Measurements from ENCODE around the gene PLA2G6. TPM values are rescaled to one million over a fixed set of nuclear protein-coding genes. Genes with fewer than 3 reads are reported as not detected.
A peak's percentile ranks its signal among the peaks of the same experiment; 100 is the strongest.
"Not testable (repeated sequence)": the region's sequence is repeated elsewhere in the genome, so short reads cannot be mapped to it uniquely, and the experiment has no call there.

The PLA2G6 gene
- total RNA-seq, 1 donor from 2014 or later = 54.1 TPM

GRCh38 chr22:38137876-38138687 is 43.5 kb downstream of the PLA2G6 start:
- DNase-seq (ENCODE audit: low spot score) = no peak

GRCh38 chr22:38136607-38137006 is 45.0 kb downstream of the PLA2G6 start:
- DNase-seq (ENCODE audit: low spot score) = no peak

- no peak for DNase-seq (ENCODE audit: low spot score)
Observed at GRCh38 chr22:38135133-38135706, 46.4 kb downstream of the PLA2G6 start.

DNA sequence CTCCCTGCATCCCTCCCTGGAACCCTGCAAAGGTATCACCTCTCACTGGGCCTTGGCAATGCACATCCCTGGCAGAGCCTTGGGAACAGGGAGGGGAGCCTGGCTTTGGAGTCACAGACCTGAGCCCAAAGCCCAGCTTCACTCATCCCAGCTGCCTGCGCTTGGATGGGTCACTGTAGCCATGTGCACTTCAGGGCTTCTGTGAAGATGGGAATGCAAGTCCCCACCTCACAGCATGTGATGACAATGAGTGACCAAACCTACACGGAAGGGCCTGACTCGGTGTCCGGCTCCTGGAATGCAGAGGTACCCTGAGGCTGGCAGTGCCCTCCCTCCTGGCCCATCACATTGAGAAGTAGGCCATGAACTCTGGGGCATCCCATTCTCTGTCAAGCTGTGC is 48.3 kb downstream of the PLA2G6 start:
- peak; percentile 80 for DNase-seq (ENCODE audit: low spot score)

DNA sequence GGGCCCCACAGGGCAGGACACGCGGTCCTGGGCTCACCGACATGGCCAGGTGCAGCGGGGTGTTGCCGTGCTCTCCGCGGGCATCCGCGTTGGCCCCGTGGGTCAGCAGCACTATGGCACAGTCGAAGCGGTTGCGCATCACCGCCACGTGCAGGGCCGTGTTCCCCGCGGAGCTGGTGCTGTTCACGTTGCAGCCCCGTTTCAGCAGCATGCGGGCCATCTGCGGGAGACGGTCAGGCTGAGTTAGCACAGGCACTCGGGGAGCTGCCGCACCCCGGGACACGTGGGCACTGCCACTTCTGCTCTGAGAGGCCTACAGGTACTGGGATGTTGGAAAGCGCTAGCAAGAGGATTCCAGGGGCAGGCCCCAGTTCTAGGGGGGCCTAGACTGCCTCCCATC is 48.8 kb downstream of the PLA2G6 start:
- peak; percentile 87 for DNase-seq (ENCODE audit: low spot score)

DNA sequence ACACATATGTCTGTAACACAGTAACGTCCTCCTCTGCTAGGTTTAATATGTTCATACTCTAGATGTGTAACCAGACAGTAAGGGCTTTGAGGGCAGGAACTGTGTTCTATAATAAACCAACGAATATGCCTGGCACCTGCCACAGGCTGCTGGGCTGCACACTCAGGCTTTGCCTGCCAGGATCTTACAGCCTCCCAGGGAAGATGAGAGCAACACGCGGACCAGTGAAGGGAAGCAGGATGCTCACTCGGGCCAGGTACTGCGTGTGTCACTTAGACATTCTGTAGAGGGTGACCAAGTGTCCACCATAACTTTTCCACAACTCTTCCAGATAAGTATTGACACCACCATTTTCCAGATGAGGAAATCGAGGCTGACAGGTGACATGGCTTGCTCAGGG is 49.5 kb downstream of the PLA2G6 start:
- DNase-seq (ENCODE audit: low spot score) = peak; percentile 81

DNA sequence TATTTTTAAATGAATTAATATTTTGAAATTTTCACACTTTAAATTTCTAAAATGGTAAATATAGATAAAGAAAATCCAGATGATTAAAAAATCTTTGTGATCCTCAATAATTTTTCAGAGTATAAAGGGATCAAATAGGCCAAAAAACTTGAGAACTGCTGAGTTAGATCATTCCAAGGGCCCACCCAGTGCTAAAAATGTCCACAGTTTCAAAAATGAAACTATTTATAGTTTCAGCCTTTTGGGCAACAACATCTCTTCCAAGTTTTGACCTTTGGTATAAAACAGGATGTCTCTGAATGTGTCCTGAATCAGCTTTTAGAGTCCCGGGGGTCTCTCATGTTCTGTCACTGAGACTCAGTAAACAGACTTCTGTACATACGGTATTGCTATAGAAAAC is 50.2 kb downstream of the PLA2G6 start:
- no peak for DNase-seq (ENCODE audit: low spot score)

- no peak for DNase-seq (ENCODE audit: low spot score)
Observed at GRCh38 chr22:38129856-38130255, 51.8 kb downstream of the PLA2G6 start.

DNA sequence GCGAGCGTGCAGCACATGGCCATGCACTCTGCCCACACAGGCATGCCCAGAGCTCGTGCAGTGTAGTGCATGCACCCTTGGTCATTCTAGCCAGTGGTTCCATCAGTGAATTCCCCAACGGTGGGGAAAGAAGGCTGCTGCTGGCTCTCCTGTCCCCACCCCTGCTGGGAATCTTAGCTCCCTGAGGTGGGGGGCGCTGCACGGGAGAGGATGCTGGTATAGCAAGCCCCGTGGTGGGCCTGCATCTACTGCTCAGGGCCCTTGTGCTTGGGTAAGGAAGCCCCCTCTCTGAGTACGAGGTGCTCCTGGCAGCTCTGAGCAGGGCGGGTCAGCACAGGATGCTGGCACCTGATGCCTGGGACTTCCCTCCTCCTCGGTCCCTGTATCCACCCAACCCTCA is 52.6 kb downstream of the PLA2G6 start:
- DNase-seq (ENCODE audit: low spot score) = no peak

DNA sequence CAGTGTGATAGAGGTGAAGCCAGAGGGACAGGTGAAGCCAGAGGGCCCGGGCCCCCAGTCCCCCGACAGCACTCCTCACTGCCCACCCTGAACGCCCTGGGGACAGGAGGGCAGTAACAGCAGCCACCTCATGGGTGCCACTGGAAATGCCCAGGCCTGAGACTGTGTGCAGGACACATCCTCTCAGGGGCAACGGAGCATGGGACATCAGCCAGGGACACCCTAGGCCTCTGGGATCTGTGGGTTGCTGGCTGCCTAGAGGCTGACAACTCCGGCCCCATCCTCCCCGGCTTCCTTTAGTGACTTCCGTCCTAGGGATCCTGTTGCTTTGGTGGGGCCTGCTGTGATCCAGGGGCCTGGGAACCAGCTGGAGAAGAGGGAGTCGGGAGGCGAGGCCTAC is 53.8 kb downstream of the PLA2G6 start:
- DNase-seq (ENCODE audit: low spot score) = no peak

GRCh38 chr22:38126928-38127668 is 54.5 kb downstream of the PLA2G6 start:
- DNase-seq (ENCODE audit: low spot score) = no peak

DNA sequence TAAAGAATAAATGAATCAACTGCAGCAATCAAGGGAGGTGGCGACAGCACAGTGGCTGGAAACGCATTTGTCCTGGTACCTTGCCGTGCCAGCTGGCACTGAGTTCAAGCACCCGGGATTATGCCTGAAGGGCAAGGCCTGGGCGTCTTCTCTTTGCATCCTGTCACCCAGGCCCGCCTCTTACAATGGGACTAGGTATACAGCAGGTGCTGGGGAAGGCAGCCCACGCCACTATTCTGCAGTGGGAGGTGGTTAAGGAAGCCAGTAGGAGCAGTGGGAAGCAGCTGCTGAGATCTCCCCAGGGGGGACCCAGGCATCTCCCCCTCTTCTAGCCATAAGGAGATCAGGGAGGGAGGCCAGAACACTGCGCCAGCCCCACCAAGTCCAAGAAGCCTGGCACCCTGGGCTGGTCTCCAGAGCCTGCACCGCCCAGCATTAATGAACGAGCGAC is 55.9 kb downstream of the PLA2G6 start:
- no peak for DNase-seq (ENCODE audit: low spot score)

DNA sequence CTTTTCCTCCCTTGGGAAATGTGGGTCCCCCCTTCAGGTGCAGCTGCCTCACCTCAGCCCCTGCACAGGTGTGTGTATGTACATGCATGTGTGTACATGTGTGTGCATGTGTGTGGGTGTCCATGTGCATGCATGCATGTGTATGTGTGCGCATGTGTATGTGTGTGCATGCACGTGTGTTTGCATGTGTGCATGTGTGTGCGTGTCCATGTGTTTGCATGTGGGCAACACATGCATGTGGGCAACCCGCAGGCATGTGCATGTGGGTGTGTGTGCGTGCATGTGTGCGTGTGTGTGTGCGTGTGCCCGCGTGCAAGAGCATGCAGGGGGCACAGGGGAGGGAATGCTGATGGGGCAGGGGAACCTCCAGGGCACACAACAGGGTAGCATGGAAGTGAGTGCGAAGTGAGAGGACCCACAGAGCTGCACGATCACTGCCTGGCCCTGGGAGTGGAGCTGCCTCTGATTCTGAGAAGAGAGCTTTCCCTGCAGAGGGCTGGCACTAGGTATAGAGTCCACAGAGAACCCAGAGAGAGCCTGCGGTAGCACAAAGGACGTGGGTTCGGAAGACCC is 56.5 kb downstream of the PLA2G6 start:
- DNase-seq (ENCODE audit: low spot score) = no peak

DNA sequence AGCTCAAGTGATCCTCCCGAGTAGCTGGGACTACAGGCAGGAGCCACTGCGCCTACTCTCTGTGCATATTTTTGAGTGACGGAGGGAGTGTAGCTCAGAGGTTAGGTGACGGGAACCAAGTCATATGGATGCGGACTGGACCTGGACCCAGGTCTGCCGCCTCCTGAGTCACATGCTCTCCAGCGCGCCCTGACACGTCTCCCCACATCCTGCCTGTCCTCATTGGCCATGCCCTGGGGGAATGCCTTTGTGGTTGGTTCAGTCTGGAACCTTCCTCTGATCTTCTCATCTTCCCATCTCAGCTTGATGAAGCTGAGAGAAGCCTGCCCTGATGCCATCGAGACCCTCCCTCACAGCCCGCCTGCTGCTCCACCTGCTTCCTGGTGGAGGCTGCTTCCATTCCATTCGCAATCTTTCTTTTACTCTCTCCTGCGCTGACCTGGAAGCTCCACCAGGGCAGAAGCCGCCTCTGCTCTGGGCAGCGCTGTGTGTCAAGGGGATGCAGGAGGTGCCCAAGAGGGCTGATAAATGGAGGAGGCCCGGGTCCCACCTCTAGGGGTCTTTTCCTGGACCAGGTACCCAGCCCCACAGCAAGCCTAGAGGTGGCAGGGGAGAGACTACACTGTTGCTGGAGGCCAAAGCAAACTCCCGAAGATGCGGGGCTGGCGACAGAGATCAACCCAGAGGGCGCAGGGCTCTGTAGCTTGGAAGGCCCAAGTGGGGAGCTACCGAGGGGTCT is 57.2 kb downstream of the PLA2G6 start:
- DNase-seq (ENCODE audit: low spot score) = no peak

- DNase-seq (ENCODE audit: low spot score) = no peak
Observed at GRCh38 chr22:38122616-38123015, 59.0 kb downstream of the PLA2G6 start.

- DNase-seq (ENCODE audit: low spot score) = no peak
Observed at GRCh38 chr22:38120359-38121110, 61.1 kb downstream of the PLA2G6 start.

GRCh38 chr22:38118747-38119146 is 62.9 kb downstream of the PLA2G6 start:
- DNase-seq (ENCODE audit: low spot score) = not testable (repeated sequence)

GRCh38 chr22:38118182-38118581 is 63.4 kb downstream of the PLA2G6 start:
- DNase-seq (ENCODE audit: low spot score) = no peak

DNA sequence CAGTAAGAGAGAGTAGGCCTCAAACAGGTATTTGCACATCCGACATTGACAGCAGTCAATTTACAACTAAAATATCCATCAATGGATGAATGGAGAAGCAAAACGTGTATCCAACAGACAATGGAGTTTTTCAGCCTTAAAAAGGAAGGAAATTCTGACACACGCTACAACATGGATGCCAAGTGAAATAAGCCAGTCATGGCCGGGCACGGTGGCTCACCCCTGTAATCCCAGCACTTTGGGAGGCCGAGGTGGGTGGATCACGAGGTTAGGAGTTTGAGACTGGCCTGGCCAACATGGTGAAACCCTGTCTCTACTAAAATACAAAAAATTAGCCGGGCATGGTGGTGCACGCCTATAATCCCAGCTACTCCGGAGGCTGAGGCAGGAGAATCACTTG is 64.1 kb downstream of the PLA2G6 start:
- not testable (repeated sequence) for DNase-seq (ENCODE audit: low spot score)

DNA sequence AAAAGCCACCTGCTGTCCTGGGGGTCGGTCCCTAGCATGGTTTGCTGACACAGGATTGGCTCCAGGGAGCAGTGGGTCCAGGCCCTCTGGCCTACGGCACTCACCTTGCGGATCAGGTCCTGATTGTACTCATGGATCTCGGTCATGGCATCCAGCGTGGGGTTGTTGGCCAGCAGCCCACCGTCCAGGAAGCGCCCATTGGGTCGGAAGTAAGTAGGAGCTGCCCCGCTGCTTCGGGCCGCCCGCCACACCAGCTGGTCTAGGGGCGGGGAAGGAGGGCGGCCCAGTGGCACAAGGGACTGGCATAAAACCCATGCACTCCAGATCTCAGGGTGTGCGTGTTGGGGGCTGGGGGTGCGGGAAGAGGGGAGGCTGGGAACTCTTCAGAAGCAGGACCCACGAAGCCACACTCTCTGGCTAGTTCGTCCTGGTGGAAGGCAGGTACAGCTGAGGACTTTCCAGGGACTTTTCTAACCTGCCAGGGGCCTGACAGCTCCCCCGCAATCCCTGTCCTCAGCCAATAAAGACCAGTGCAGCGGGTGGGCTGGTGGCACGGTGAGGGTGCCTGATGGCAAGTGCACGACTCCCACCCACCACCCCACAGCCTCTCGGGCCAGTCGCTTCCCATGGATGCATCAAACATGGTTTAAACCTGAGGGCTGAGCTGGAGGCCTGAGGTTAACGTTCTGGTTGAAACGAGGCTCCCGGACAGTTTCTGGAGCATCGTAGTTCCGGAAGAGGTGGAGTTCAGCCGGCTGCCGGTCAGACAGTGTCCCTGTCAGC is 66.0 kb downstream of the PLA2G6 start:
- DNase-seq (ENCODE audit: low spot score) = no peak
